Measurements from ENCODE around the gene ITGB7.

ITGB7 gene

GRCh38 chr12:53235742-53236442 is 28.8 kb upstream of the ITGB7 start:
- in situ Hi-C loops (cut with HindIII; ENCODE audit: low sequenced_read_pairs) = no loop called here
- TF ChIP-seq CTCF (IDR thresholded peaks at IDR 0.05; ENCODE audit: low read depth, low read length, missing control alignments) = no peak
- DNase-seq (ENCODE audit: low read depth) = no peak
- no peak overlapping the region for H3K4me3 ChIP-seq (ENCODE audit: low read depth, low read length)

DNA sequence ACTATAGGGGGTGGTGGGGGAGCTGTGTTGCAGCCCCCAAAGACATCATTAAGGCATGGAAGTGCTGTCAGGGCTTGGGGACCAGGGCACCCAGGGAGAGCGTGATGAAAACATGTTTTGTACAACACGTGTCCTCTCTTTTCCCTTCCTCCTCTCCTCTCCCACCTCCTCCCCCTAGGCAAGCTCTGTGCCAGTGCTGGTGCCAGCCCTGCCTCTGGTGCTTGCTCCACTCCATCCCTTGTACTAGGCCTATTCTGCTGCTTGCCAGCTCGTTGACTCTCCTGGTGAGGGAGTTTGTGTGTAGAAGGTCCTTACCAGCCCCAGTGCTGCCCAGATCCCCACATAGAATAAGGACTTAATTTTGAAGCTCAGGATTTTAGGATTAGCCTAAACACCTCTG is 28.1 kb upstream of the ITGB7 start:
- in situ Hi-C loops (cut with HindIII; ENCODE audit: low sequenced_read_pairs) = no loop called here
- no peak for TF ChIP-seq CTCF (IDR thresholded peaks at IDR 0.05; ENCODE audit: low read depth, low read length, missing control alignments)
- H3K4me3 ChIP-seq (ENCODE audit: low read depth, low read length) = no peak overlapping the region
- no peak for DNase-seq (ENCODE audit: low read depth)

- in situ Hi-C loops (cut with HindIII; ENCODE audit: low sequenced_read_pairs) = no loop called here
- no peak overlapping the region for H3K4me3 ChIP-seq (ENCODE audit: low read depth, low read length)
- DNase-seq (ENCODE audit: low read depth) = no peak
- TF ChIP-seq CTCF (IDR thresholded peaks at IDR 0.05; ENCODE audit: low read depth, low read length, missing control alignments) = no peak
These were observed 27.3 kb upstream of the ITGB7 start for GRCh38 chr12:53234271-53234914.

GRCh38 chr12:53233671-53234121 is 26.6 kb upstream of the ITGB7 start:
- in situ Hi-C loops (cut with HindIII; ENCODE audit: low sequenced_read_pairs) = no loop called here

GRCh38 chr12:53232646-53233461 is 25.8 kb upstream of the ITGB7 start:
- H3K4me3 ChIP-seq (ENCODE audit: low read depth, low read length) = peak overlapping the region; percentile 65
- no peak for DNase-seq (ENCODE audit: low read depth)
- no peak for TF ChIP-seq CTCF (IDR thresholded peaks at IDR 0.05; ENCODE audit: low read depth, low read length, missing control alignments)
- in situ Hi-C loops (cut with HindIII; ENCODE audit: low sequenced_read_pairs) = no loop called here

More at GRCh38 chr12:53233671-53234121, 26.6 kb upstream of the ITGB7 start:
- H3K4me3 ChIP-seq (ENCODE audit: low read depth, low read length) = no peak overlapping the region
- TF ChIP-seq CTCF (IDR thresholded peaks at IDR 0.05; ENCODE audit: low read depth, low read length, missing control alignments) = no peak
- no peak for DNase-seq (ENCODE audit: low read depth)

DNA sequence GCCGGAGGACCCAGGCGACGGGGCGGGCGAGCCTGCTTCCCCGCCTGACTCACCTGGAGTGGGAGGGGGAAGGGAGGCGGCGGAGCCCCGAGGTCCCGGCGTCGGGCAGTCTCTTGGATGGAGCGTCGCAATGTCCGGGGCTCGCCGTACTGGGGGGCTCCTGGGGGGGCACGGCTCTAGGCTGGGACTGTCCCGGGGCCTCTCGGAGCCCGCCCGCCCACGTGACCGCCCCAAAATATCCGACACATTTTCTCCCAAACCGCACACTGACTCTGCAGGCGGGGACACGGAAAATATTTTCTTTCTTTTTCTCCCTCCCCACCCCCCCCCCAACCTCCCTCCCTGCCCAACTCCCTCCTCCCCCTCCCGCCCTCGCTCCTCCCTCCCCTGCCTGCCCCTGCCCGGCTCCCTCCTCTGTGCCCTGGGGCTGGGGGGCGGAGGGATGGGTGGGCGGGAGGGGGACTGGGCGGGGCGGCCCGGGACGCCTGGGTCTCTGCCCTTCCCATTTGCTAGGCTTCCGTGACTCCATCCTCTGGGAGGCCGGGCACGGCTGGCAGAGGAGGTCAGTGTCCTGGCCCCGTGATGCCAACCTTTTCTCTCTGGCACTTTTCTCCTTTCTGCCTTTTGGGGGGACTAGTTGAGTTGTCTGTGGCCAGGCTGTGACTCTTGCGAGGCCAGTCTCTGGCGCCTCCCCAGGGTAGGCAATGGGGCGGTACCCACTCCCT is 25.0 kb upstream of the ITGB7 start, which contains the start of gene RARG:
Gene RARG (minus strand): TSS at position 289 of the 725 bp plus-strand sequence. CDS start 4,664 bp downstream, outside the sequence.
- peak within 1 kb of the TSS; percentile 65 for H3K4me3 ChIP-seq (ENCODE audit: low read depth, low read length)
- no peak for TF ChIP-seq CTCF (IDR thresholded peaks at IDR 0.05; ENCODE audit: low read depth, low read length, missing control alignments)
- in situ Hi-C loops (cut with HindIII; ENCODE audit: low sequenced_read_pairs) = no loop called here
- no peak for DNase-seq (ENCODE audit: low read depth)

Data from astrocyte of the cerebellum (primary cell).